A549 (cell line): ENCODE results near the gene CNTNAP5. TPM values are rescaled to one million over a fixed set of nuclear protein-coding genes. Genes with fewer than 3 reads are reported as not detected.

Experiments used
- ATAC-seq, 2 experiments: fragments of 200-7000 bp in 1 of 2; fragments of >200 bp in 1 of 2; cut with Nextera tagmentation in 1 of 2; cut with Tn5 transposase in 1 of 2; 3 replicates each; pipeline versions ENCODE4 v1.8.0 to v1.9.1; 2018 to 2020; ENCODE audit warnings: mild to moderate bottlenecking in 1 of 2, moderate library complexity in 1 of 2
- CTCF ChIA-PET: fragments of 300-600 bp; sonication (Branson Sonifier 250); formaldehyde crosslinking; extraction: SDS; loops from one replicate; lab custom pipeline; 2021; ENCODE audit warnings: antibody characterized with exemption, inconsistent platforms; lab: Yijun Ruan, JAX
- POLR2A ChIA-PET: fragments of 350-600 bp; formaldehyde crosslinking; extraction: SDS; loops from one replicate; lab custom pipeline; 2021; ENCODE audit warnings: antibody characterized with exemption, inconsistent platforms; lab: Yijun Ruan, JAX
- DNase-seq, 2 experiments: peaks; one replicate each; pipeline versions ENCODE4 v3.0.0 to v3.0.0-alpha.2; 2011 to 2016; ENCODE audit warnings: low read depth in 1 of 2, low spot score in 1 of 2
- FAIRE-seq: peaks from 2 replicates; lab custom pipeline; 2011; peaks lifted over from hg19 to GRCh38; lab: Jason Lieb, UNC
- H3K27ac ChIP-seq, 2 experiments: fragments of >200 bp; sonication (Bioruptor Twin); formaldehyde crosslinking; 3 replicates each; pipeline ENCODE4 v1.5.1; 2016 to 2017
- H3K4me1 ChIP-seq: fragments of >200 bp; sonication (Bioruptor Twin); formaldehyde crosslinking; 3 replicates; pipeline ENCODE4 v1.6.1; 2016
- H3K4me2 ChIP-seq: fragments of >200 bp; sonication (Bioruptor Twin); formaldehyde crosslinking; 3 replicates; pipeline ENCODE4 v1.6.1; 2016
- H3K4me3 ChIP-seq: fragments of >200 bp; sonication (Bioruptor Twin); formaldehyde crosslinking; 3 replicates; pipeline ENCODE4 v1.5.1; 2016
- H3K9me3 ChIP-seq: fragments of >200 bp; sonication (Bioruptor Twin); formaldehyde crosslinking; 3 replicates; pipeline ENCODE4 v1.6.1; 2016
- ATOH8 ChIP-seq: fragments of 250-450 bp; sonication (Bioruptor Pico); IDR thresholded peaks from 2 replicates; pipeline ENCODE4 v1.5.0; 2020; ENCODE audit warnings: low read depth, mild to moderate bottlenecking, moderate library complexity
- CBX2 ChIP-seq: fragments of 200-600 bp; sonication (generic); IDR thresholded peaks from 2 replicates; pipeline ENCODE4 v1.6.1; 2016; ENCODE audit warnings: low read depth, mild to moderate bottlenecking, borderline replicate concordance
- CBX8 ChIP-seq: fragments of 200-600 bp; sonication (generic); IDR thresholded peaks from 2 replicates; pipeline ENCODE4 v1.6.1; 2016
- E2F6 ChIP-seq: IDR thresholded peaks from 2 replicates; pipeline ENCODE4 v1.6.1; 2012; ENCODE audit warnings: low read depth, borderline replicate concordance
- EHF ChIP-seq: fragments of 250-450 bp; sonication (Bioruptor Pico); IDR thresholded peaks from 2 replicates; pipeline ENCODE4 v1.5.0; 2020; ENCODE audit warnings: mild to moderate bottlenecking
- ELK1 ChIP-seq: fragments of 150-350 bp; IDR thresholded peaks from 2 replicates; pipeline ENCODE4 v1.6.1; 2014; ENCODE audit warnings: low read depth, mild to moderate bottlenecking, low read length
- EP300 ChIP-seq, 2 experiments: fragments of >200 bp; sonication (Bioruptor Twin); formaldehyde crosslinking; IDR thresholded peaks; 2 replicates in 1 of 2; 3 replicates in 1 of 2; pipeline ENCODE4 v1.6.1; 2016 to 2017
- FOXS1 ChIP-seq: fragments of 250-450 bp; sonication (Bioruptor Pico); IDR thresholded peaks from 2 replicates; pipeline ENCODE4 v1.5.0; 2020; ENCODE audit warnings: mild to moderate bottlenecking, moderate library complexity
- GATA3 ChIP-seq: IDR thresholded peaks from 2 replicates; pipeline ENCODE4 v1.6.1; 2012; ENCODE audit warnings: borderline replicate concordance
- JUNB ChIP-seq: fragments of >200 bp; sonication (Bioruptor Twin); formaldehyde crosslinking; IDR thresholded peaks from 2 replicates; pipeline ENCODE4 v1.6.1; 2016
- KDM1A ChIP-seq: fragments of 200-600 bp; sonication (generic); IDR thresholded peaks from 2 replicates; pipeline ENCODE4 v1.6.1; 2016; ENCODE audit warnings: low read depth, mild to moderate bottlenecking
- NR3C1 ChIP-seq: fragments of >200 bp; sonication (Bioruptor Twin); formaldehyde crosslinking; IDR thresholded peaks from 3 replicates; pipeline ENCODE4 v1.6.1; 2017
- PHF8 ChIP-seq: fragments of 200-600 bp; sonication (generic); IDR thresholded peaks from 2 replicates; pipeline ENCODE4 v1.6.1; 2016; ENCODE audit warnings: low read depth, mild to moderate bottlenecking, antibody characterized with exemption, moderate library complexity, borderline replicate concordance
- RCOR1 ChIP-seq: fragments of 150-350 bp; IDR thresholded peaks from 2 replicates; pipeline ENCODE4 v1.6.1; 2014; ENCODE audit warnings: antibody characterized with exemption, low read length, low read depth
- REST ChIP-seq: fragments of 200-600 bp; sonication (generic); IDR thresholded peaks from 2 replicates; pipeline ENCODE4 v1.6.1; 2016; ENCODE audit warnings: antibody characterized with exemption, mild to moderate bottlenecking, moderate library complexity
- SMC3 ChIP-seq: fragments of >200 bp; sonication (Bioruptor Twin); formaldehyde crosslinking; IDR thresholded peaks from 3 replicates; pipeline ENCODE4 v1.6.1; 2018; ENCODE audit warnings: inconsistent platforms
- ZNF302 ChIP-seq: fragments of 250-450 bp; sonication (Bioruptor Pico); IDR thresholded peaks from 2 replicates; pipeline ENCODE4 v1.9.0; 2021; ENCODE audit warnings: inconsistent platforms, mild to moderate bottlenecking, moderate library complexity
- WGBS: methylation state at CpG from one replicate; pipeline ENCODE4 v1.1.6; 2017; ENCODE audit errors: missing lambda C conversion rate; 5-methylcytosine and 5-hydroxymethylcytosine counted together
- polyA plus RNA-seq, 4 experiments: library from polyadenylated mRNA; depleted of rRNA in 3 of 4; stranded (reverse); fragments of >200 nt; fragmentation: RNase III in 1 of 4; extraction: RNeasy Plus Mini Kit Qiagen cat#74134 plus additional on column Dnase treatment in 1 of 4; gene quantifications; 2 replicates in 3 of 4; 3 replicates in 1 of 4; pipeline ENCODE4 v1.2.3, GENCODE V29; 2011 to 2017
- TF ChIP-seq, protein P1 (sequence below): IDR thresholded peaks from 2 replicates; pipeline ENCODE4 v1.6.1; 2012
- TF ChIP-seq, protein P2 (sequence below): fragments of 450-650 bp; IDR thresholded peaks from 2 replicates; pipeline ENCODE4 v1.6.1; 2014; ENCODE audit warnings: antibody characterized with exemption

CNTNAP5 gene
- polyA plus RNA-seq, 2 of the 4 experiments (the other 2 are of a cell fraction): not detected

GRCh38 chr2:124658373-124658772 is 633.3 kb downstream of the CNTNAP5 start (continued):
- TF ChIP-seq FOXS1 (CRISPR knock-in tag) (no peak), GATA3 (no peak), EHF (no peak), CBX2 (no peak)
- TF ChIP-seq, all 56 proteins: peak for 0

- Histone ChIP-seq H3K9me3 (0 out of 3 replicates have a peak, but pooled peaks cover 4% of the 10 kb centered on the region), H3K4me2 (no peak overlapping the region), H3K27ac (no peak overlapping the region), H3K4me1 (no peaks in the 10 kb centered on the region), H3K4me3 (no peak overlapping the region)
- no peak for DNase-seq
- ChIA-PET POLR2A (no interaction called here), CTCF (interaction anchor here (0.6 kb wide), 1 partner anchor 810 kb away, joined by 3 read pairs; no protein-coding TSS in a partner anchor)
- no peak for ATAC-seq
- TF ChIP-seq, protein P1, sequence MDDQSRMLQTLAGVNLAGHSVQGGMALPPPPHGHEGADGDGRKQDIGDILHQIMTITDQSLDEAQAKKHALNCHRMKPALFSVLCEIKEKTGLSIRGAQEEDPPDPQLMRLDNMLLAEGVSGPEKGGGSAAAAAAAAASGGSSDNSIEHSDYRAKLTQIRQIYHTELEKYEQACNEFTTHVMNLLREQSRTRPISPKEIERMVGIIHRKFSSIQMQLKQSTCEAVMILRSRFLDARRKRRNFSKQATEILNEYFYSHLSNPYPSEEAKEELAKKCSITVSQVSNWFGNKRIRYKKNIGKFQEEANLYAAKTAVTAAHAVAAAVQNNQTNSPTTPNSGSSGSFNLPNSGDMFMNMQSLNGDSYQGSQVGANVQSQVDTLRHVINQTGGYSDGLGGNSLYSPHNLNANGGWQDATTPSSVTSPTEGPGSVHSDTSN: no peak
- TF ChIP-seq KDM1A (no peak), EP300 (IDR thresholded peaks at IDR 0.05) (no peak), JUNB (no peak), ZNF302 (CRISPR knock-in tag) (no peak), REST (no peak)
- TF ChIP-seq, all 56 proteins: peak for 0
- FAIRE-seq: no peak
These were observed 636.5 kb downstream of the CNTNAP5 start for GRCh38 chr2:124661558-124661957.

DNA sequence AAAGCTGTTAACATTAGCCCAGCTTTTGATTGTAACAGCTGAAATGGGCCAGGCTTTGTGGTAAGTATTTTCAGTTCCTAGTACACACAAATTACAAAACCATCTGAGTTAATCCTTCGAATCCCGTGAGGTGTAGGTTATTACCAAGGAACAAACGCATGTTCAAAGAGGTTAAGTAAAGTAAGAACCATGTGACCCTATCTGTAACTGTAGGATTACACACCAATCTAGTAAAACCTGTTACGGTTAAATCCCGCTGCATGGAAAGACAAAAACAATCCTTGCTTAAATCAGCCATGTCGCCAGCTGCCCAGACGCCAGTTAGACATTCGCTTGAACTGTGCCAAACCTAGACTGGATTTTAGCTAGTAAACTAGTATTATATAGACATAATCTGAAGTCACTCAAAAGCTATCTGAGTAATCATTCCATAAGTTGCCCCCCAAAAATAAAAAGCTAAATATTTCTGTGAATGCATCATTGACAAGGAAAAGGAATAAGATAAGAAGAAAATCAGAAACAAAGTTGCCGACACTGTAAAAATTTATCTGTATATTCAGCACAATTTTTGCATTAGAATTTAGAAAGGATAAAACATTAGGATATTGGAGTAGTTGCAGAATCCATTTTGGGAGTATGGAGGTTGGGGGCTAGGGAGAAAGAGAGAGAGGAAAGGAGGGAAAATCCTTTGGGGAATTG is 638.0 kb downstream of the CNTNAP5 start:
- 14% methylated on average over 9 of the region's 9 CpGs for WGBS
- POLR2A ChIA-PET: no interaction called here
- CTCF ChIA-PET: no interaction called here
- TF ChIP-seq PHF8: no peak
- no peak for TF ChIP-seq SMC3
- TF ChIP-seq, protein P2, sequence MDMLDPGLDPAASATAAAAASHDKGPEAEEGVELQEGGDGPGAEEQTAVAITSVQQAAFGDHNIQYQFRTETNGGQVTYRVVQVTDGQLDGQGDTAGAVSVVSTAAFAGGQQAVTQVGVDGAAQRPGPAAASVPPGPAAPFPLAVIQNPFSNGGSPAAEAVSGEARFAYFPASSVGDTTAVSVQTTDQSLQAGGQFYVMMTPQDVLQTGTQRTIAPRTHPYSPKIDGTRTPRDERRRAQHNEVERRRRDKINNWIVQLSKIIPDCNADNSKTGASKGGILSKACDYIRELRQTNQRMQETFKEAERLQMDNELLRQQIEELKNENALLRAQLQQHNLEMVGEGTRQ: no peak
- no peak for TF ChIP-seq KDM1A
- TF ChIP-seq E2F6: no peak
- TF ChIP-seq, protein P1: no peak
- no peak for TF ChIP-seq REST
- TF ChIP-seq NR3C1: no peak
- no peak for TF ChIP-seq RCOR1
- no peak for TF ChIP-seq ZNF302 (CRISPR knock-in tag)
- TF ChIP-seq GATA3: no peak
- TF ChIP-seq CBX8: no peak
- TF ChIP-seq ATOH8 (CRISPR knock-in tag): no peak
- no peak for TF ChIP-seq ELK1
- no peak for TF ChIP-seq JUNB

More for the DNA sequence above, 638.0 kb downstream of the CNTNAP5 start:
- 0 out of 3 replicates have a peak, but pooled peaks cover 4% of the 10 kb centered on the region for H3K9me3 ChIP-seq
- ATAC-seq: no peak
- DNase-seq: no peak
- no peak overlapping the region for H3K4me3 ChIP-seq
- H3K4me2 ChIP-seq: no peak overlapping the region
- FAIRE-seq: no peak
- no peak overlapping the region for H3K27ac ChIP-seq
- H3K4me1 ChIP-seq: no peaks in the 10 kb centered on the region
